Effector CD8-positive, alpha-beta T cell (primary cell): ENCODE data around the gene CLDN9.

Experiments used
- DNase-seq: peaks from one replicate; lab custom pipeline; 2025; lab: John Stamatoyannopoulos, UW
- total RNA-seq, 4 experiments: gene quantifications; one replicate each; lab custom pipeline; 2026; lab: John Stamatoyannopoulos, UW

The CLDN9 gene
- 0 to 0.18 (median 0) reads per million in 4 experiments for total RNA-seq

- DNase-seq: no peak
Measured at GRCh38 chr16:3012828-3013420, at the start of gene CLDN9. CLDN9 (plus strand) TSS chr16:3012923; CDS start chr16:3013363, 440 bp downstream.

- peak; percentile 59 for DNase-seq
Measured at GRCh38 chr16:2963074-2963722, 49.5 kb upstream of the CLDN9 start.

- DNase-seq: peak; percentile 26
Measured at GRCh38 chr16:2963723-2964474, 48.8 kb upstream of the CLDN9 start, which contains the start of gene KREMEN2. KREMEN2 (plus strand) TSS chr16:2964275; CDS start chr16:2964521, 246 bp downstream.

GRCh38 chr16:2964475-2965336 is 48.0 kb upstream of the CLDN9 start:
- peak; percentile 59 for DNase-seq

GRCh38 chr16:2966043-2966807 is 46.5 kb upstream of the CLDN9 start:
- DNase-seq: no peak

- DNase-seq: no peak
Measured at GRCh38 chr16:2966808-2967191, 45.9 kb upstream of the CLDN9 start.

GRCh38 chr16:2967211-2967631 is 45.5 kb upstream of the CLDN9 start:
- DNase-seq: no peak

GRCh38 chr16:2967721-2968161 is 45.0 kb upstream of the CLDN9 start:
- no peak for DNase-seq

- no peak for DNase-seq
Measured at GRCh38 chr16:2968368-2968737, 44.4 kb upstream of the CLDN9 start.

GRCh38 chr16:2968738-2969544 is 43.8 kb upstream of the CLDN9 start, which contains the start of gene PAQR4:
PAQR4 (plus strand) TSS chr16:2969348; CDS start chr16:2969675, 327 bp downstream.
- DNase-seq: peak; percentile 54

GRCh38 chr16:2969545-2970521 is 42.9 kb upstream of the CLDN9 start:
- DNase-seq: peak; percentile 23

- DNase-seq: no peak
Measured at GRCh38 chr16:2970563-2970962, 42.2 kb upstream of the CLDN9 start.

GRCh38 chr16:2971134-2971984 is 41.4 kb upstream of the CLDN9 start:
- DNase-seq: no peak

GRCh38 chr16:2971985-2972784 is 40.5 kb upstream of the CLDN9 start:
- no peak for DNase-seq

GRCh38 chr16:2973093-2973492 is 39.6 kb upstream of the CLDN9 start:
- DNase-seq: no peak

GRCh38 chr16:2973605-2974318 is 39.0 kb upstream of the CLDN9 start:
- no peak for DNase-seq
